Neural cell (in vitro differentiated cells): ENCODE results near the gene ARHGAP27.

Source experiments
- EP300 ChIP-seq: fragments of 450-650 bp; conservative IDR thresholded peaks from 2 replicates; pipeline ENCODE4 v1.6.1; 2014; ENCODE audit warnings: antibody characterized with exemption, mild to moderate bottlenecking, moderate library complexity; ENCODE audit not compliant: poor library complexity, severe bottlenecking
- EZH2 ChIP-seq: fragments of 200-600, 300-800 bp; shearing (Covaris generic), sonication (generic); IDR thresholded peaks from 2 replicates; pipeline ENCODE4 v1.6.1; 2014; ENCODE audit warnings: antibody characterized with exemption, low read length, borderline replicate concordance, mild to moderate bottlenecking; ENCODE audit not compliant: insufficient read depth, poor library complexity, severe bottlenecking
- MXI1 ChIP-seq: fragments of 450-650 bp; conservative IDR thresholded peaks from 2 replicates; pipeline ENCODE4 v1.6.1; 2014; ENCODE audit warnings: antibody characterized with exemption, mild to moderate bottlenecking; ENCODE audit not compliant: poor library complexity, severe bottlenecking
- POLR2AphosphoS5 ChIP-seq: IDR thresholded peaks from 2 replicates; pipeline ENCODE4 v1.6.1; 2012
- TF ChIP-seq, protein P1 (sequence below): fragments of 450-650 bp; IDR thresholded peaks from 2 replicates; pipeline ENCODE4 v1.5.1; 2014; ENCODE audit warnings: antibody characterized with exemption, mild to moderate bottlenecking, moderate library complexity; ENCODE audit not compliant: poor library complexity, severe bottlenecking
- TF ChIP-seq, protein P2 (sequence below): IDR thresholded peaks from 2 replicates; pipeline ENCODE4 v1.6.1; 2012; ENCODE audit warnings: borderline replicate concordance

DNA sequence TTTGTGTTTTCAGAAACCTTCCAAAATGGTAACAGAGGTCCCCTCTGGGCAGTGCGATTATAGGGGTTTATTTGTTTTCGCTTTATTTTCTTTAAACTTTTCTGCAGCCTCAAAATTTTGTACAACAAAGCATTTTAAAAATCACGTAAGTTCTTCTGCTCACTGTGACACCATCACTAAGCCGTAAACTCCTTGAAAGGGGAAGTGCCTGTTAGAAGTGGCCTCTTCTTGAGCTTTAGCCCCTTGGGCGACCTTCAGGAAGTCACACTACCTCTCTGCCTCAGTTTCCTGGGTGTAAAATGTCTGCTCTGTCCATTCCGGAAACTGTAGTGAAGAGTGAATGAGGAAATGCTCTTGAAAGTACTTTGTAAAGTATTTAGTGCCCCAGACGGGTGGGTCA, 26.6 kb downstream of the ARHGAP27 start:
- TF ChIP-seq, protein P1, sequence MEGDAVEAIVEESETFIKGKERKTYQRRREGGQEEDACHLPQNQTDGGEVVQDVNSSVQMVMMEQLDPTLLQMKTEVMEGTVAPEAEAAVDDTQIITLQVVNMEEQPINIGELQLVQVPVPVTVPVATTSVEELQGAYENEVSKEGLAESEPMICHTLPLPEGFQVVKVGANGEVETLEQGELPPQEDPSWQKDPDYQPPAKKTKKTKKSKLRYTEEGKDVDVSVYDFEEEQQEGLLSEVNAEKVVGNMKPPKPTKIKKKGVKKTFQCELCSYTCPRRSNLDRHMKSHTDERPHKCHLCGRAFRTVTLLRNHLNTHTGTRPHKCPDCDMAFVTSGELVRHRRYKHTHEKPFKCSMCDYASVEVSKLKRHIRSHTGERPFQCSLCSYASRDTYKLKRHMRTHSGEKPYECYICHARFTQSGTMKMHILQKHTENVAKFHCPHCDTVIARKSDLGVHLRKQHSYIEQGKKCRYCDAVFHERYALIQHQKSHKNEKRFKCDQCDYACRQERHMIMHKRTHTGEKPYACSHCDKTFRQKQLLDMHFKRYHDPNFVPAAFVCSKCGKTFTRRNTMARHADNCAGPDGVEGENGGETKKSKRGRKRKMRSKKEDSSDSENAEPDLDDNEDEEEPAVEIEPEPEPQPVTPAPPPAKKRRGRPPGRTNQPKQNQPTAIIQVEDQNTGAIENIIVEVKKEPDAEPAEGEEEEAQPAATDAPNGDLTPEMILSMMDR: no peak
- TF ChIP-seq EZH2 (no peak), MXI1 (no peak), EP300 (no peak), POLR2AphosphoS5 (no peak)
- TF ChIP-seq, protein P2, sequence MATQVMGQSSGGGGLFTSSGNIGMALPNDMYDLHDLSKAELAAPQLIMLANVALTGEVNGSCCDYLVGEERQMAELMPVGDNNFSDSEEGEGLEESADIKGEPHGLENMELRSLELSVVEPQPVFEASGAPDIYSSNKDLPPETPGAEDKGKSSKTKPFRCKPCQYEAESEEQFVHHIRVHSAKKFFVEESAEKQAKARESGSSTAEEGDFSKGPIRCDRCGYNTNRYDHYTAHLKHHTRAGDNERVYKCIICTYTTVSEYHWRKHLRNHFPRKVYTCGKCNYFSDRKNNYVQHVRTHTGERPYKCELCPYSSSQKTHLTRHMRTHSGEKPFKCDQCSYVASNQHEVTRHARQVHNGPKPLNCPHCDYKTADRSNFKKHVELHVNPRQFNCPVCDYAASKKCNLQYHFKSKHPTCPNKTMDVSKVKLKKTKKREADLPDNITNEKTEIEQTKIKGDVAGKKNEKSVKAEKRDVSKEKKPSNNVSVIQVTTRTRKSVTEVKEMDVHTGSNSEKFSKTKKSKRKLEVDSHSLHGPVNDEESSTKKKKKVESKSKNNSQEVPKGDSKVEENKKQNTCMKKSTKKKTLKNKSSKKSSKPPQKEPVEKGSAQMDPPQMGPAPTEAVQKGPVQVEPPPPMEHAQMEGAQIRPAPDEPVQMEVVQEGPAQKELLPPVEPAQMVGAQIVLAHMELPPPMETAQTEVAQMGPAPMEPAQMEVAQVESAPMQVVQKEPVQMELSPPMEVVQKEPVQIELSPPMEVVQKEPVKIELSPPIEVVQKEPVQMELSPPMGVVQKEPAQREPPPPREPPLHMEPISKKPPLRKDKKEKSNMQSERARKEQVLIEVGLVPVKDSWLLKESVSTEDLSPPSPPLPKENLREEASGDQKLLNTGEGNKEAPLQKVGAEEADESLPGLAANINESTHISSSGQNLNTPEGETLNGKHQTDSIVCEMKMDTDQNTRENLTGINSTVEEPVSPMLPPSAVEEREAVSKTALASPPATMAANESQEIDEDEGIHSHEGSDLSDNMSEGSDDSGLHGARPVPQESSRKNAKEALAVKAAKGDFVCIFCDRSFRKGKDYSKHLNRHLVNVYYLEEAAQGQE: no peak
